Activated naive CD4-positive, alpha-beta T cell treated with anti-CD3 and anti-CD28 coated beads for 36 hours (primary cell): ENCODE data around the gene SULT1B1. TPM values are rescaled to one million over a fixed set of nuclear protein-coding genes. Genes with fewer than 3 reads are reported as not detected.
A peak's percentile ranks its signal among the peaks of the same experiment; 100 is the strongest.

ENCODE experiments used
- CTCF ChIA-PET: fragments of 350-600 bp; sonication (Branson Sonifier 250); formaldehyde crosslinking; loops from one replicate; lab custom pipeline; 2021; ENCODE audit warnings: antibody characterized with exemption; lab: Charles Lee
- DNase-seq: peaks from one replicate; pipeline ENCODE4 v3.0.0-alpha.2; 2020
- H3K27ac Mint-ChIP-seq: one replicate; pipeline ENCODE4 v1.8.0; 2021; ENCODE audit warnings: mild to moderate bottlenecking, mixed read lengths
- H3K27me3 Mint-ChIP-seq: one replicate; pipeline ENCODE4 v1.8.0; 2021; ENCODE audit warnings: low read depth, mixed read lengths
- H3K36me3 Mint-ChIP-seq: one replicate; pipeline ENCODE4 v1.8.0; 2021; ENCODE audit warnings: low read depth, mixed read lengths
- H3K4me1 Mint-ChIP-seq: one replicate; pipeline ENCODE4 v1.8.0; 2021; ENCODE audit warnings: low read depth, mixed read lengths
- H3K4me3 Mint-ChIP-seq: one replicate; pipeline ENCODE4 v1.8.0; 2021; ENCODE audit warnings: mild to moderate bottlenecking, moderate library complexity, mixed read lengths
- H3K9me3 Mint-ChIP-seq: one replicate; pipeline ENCODE4 v1.8.0; 2021; ENCODE audit warnings: mixed read lengths
- intact Hi-C: fragments of 100-400 bp; cut with micrococcal nuclease; formaldehyde crosslinking; loops from one replicate; pipeline ENCODE4 v1.15.1; 2023
- total RNA-seq, 2 experiments: library from RNA; stranded (reverse); gene quantifications; one replicate each; pipeline ENCODE4 v1.2.3, GENCODE V29; 2021

SULT1B1 gene
- 1 to 10 TPM; 4.3 to 5.4 TPM for total RNA-seq

DNA sequence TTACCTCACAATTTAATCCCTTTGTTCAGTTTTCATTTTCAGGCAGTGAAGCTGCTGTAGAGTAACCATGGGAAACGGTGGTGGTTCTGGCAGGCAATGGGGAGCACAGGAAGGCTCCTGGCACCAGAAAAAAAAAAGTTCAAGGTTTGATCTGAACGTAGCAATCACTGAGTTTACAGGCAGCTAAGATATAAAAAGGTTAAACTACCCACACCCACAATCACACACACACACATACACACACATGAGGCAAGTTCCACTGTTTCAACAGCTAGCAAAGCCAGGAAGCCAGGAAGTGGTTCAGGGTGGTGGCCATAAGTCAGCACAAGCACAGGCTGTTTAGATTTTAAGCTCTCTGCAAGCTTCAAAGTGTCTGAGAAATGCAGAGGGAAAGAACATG lies at the start of gene SULT1B1:
Gene SULT1B1 (minus strand): TSS at position 166 of the 400 bp plus-strand sequence. CDS start 5,403 bp downstream, outside the sequence.
- intact Hi-C loops = loop anchor here (1.0 to 10.0 kb wide), 8 partner anchors 8 to 1516 kb away; partner anchors contain the start of genes TMPRSS11B, TMPRSS11E and UTP3

DNA sequence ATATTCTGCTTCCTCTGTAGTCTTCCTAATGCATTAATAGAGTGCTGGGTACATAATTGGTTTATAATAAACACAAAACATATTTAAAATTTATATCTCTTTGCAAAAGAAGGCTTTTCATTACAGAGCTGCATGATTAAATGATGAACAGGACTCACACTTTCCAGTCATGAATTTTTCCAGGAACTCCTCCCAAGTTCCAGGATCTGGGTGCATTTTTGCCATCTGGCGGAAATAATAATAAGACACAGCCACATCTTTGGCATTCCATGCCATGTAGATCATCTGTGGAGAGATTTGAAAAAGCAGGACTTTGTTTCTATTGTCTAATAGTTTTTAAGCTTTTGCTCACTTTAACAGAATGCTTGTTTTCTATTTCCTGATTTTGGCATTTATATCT lies 40.2 kb upstream of the SULT1B1 start:
- H3K36me3 Mint-ChIP-seq = no peaks in the 10 kb centered on the region
- H3K4me1 Mint-ChIP-seq = no peaks in the 10 kb centered on the region
- intact Hi-C loops = no loop called here
- CTCF ChIA-PET = no interaction called here
- H3K4me3 Mint-ChIP-seq = no peak overlapping the region
- no peak for DNase-seq
- H3K27ac Mint-ChIP-seq = no peak overlapping the region
- no peaks in the 10 kb centered on the region for H3K9me3 Mint-ChIP-seq
- no peaks in the 10 kb centered on the region for H3K27me3 Mint-ChIP-seq

More for the DNA sequence above, at the start of gene SULT1B1:
- no peaks in the 10 kb centered on the region for H3K9me3 Mint-ChIP-seq
- H3K4me1 Mint-ChIP-seq = peaks cover 56% of the 10 kb centered on the region
- H3K36me3 Mint-ChIP-seq = no peaks in the 10 kb centered on the region
- peak within 1 kb of the TSS; percentile 79 for H3K4me3 Mint-ChIP-seq
- H3K27ac Mint-ChIP-seq = peak within 1 kb of the TSS; percentile 98
- H3K27me3 Mint-ChIP-seq = no peaks in the 10 kb centered on the region
- DNase-seq = peak; percentile 79
- CTCF ChIA-PET = interaction anchor here (0.6 to 0.7 kb wide), 4 partner anchors 58 to 1292 kb away, joined by 3 to 12 read pairs (median 4); no protein-coding TSS in a partner anchor

DNA sequence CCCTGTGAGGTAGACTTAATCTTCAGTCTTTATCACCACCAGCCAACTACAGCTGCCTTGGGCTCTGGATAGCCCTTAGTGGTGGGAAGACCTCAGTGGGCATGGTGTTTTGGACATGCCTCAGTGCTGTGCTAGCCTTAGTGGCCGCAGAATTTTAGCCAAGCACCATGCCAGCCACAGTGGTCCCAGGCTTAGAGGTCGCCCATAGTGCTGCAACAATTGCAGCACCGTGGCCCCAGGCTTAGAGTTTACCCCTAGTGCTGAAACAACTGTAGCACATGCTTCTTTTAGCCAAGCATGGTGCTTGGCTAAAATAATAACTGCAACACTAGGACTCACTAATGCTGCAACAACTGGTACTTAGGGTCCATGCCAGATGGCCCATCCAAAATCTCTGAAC lies 38.9 kb upstream of the SULT1B1 start:
- CTCF ChIA-PET = no interaction called here

DNA sequence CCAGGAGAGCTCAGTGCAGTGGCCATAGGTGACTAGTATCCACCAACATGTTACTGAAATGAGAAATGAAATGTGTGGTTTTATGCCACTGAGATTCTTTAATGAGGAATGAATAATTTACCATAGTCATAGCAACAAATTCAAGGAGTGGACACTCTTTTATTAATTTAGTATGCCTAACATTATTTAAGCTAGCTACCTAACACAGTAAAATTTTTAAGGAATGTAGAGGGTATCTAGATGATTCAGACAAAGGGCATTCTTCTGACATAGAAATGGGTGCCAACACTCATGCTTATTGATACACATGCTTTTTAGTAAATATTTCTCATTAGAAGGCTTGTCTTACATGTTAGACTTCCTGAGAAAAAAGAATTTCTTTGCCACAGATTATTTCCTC lies 33.3 kb upstream of the SULT1B1 start:
- Mint-ChIP-seq H3K27ac (no peak overlapping the region), H3K4me1 (no peaks in the 10 kb centered on the region), H3K9me3 (no peaks in the 10 kb centered on the region), H3K4me3 (no peak overlapping the region), H3K27me3 (no peaks in the 10 kb centered on the region), H3K36me3 (no peaks in the 10 kb centered on the region)
- CTCF ChIA-PET = no interaction called here
- intact Hi-C loops = no loop called here
- DNase-seq = no peak

More for the DNA sequence above, 38.9 kb upstream of the SULT1B1 start:
- H3K4me3 Mint-ChIP-seq = no peak overlapping the region
- intact Hi-C loops = no loop called here
- H3K36me3 Mint-ChIP-seq = no peaks in the 10 kb centered on the region
- no peaks in the 10 kb centered on the region for H3K27me3 Mint-ChIP-seq
- H3K27ac Mint-ChIP-seq = no peak overlapping the region
- no peaks in the 10 kb centered on the region for H3K9me3 Mint-ChIP-seq
- H3K4me1 Mint-ChIP-seq = no peaks in the 10 kb centered on the region
- no peak for DNase-seq

DNA sequence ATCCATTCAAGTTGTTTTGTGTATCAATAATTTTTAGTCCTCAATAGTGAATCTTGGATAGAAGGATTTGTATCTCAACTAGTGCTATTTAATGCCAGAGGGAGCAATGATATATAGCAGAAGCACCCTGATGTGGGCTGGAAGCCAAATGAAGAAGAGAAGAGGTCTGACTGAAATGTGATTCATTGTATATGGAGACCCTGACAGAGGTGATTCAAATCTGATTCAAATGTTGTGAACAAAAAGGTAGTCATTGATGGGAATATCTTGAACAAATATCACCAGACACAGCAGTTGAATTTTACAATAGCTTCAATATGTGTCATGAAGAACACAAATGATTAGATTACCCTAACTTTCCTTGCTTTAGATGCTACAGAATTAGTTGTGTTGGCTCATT lies 27.5 kb upstream of the SULT1B1 start:
- DNase-seq = no peak
- Mint-ChIP-seq H3K27ac (no peak overlapping the region), H3K9me3 (peaks cover 4% of the 10 kb centered on the region), H3K36me3 (no peaks in the 10 kb centered on the region), H3K27me3 (no peaks in the 10 kb centered on the region), H3K4me1 (no peaks in the 10 kb centered on the region), H3K4me3 (no peak overlapping the region)
- intact Hi-C loops = no loop called here
- CTCF ChIA-PET = no interaction called here

DNA sequence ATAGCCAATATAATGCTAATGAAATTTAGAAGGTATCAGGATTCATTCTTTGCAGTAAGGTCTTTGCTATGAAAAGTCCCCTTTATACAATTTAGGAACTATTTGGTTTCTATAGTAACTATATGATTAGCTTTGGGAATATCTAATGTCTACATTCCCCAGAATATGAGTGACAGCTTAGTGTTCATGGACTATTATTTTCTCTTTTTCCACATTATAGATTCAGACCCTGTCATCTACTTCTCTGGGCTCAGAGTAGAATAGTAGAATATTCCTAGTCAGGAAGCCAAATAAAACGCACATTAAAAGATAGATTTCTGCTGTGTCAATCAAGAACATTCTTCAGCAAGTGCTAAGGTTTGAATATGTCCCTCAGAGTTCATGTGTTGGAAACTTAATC lies 26.1 kb upstream of the SULT1B1 start:
- H3K27me3 Mint-ChIP-seq = no peaks in the 10 kb centered on the region
- H3K4me1 Mint-ChIP-seq = no peaks in the 10 kb centered on the region
- CTCF ChIA-PET = no interaction called here
- no peak overlapping the region for H3K4me3 Mint-ChIP-seq
- H3K9me3 Mint-ChIP-seq = peaks cover 4% of the 10 kb centered on the region
- no peak overlapping the region for H3K27ac Mint-ChIP-seq
- peaks cover 1% of the 10 kb centered on the region for H3K36me3 Mint-ChIP-seq
- intact Hi-C loops = no loop called here
- DNase-seq = no peak

DNA sequence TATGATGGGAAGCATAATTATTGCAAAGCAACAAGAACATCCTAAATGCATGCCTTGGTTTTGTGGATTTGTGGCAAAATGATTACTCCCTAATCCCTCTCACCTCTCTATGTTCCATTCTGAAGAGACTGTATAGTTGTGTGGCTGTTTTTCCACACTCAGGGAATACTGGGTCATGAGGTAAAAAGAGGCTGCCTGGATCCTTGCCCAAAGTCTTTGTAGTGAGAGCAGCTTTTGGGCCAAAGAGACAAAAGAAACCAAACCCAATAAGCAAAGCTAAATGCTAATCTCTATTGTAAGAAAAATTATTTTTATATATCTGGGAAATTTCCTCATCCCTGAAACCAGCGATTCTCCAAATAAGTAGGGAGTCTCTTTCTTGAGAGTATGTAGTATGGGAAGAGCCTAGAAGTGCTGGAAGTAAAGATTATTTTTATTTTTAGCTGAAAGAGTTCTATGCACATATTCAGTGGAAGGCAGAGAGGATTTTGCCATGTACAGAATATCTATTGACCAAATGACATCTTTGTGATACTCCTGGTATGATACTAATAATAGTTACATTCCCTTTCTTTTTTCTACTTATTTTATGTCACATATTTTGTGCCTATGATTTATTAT lies 24.9 kb upstream of the SULT1B1 start:
- no peak overlapping the region for H3K27ac Mint-ChIP-seq
- H3K27me3 Mint-ChIP-seq = no peaks in the 10 kb centered on the region
- no peaks in the 10 kb centered on the region for H3K4me1 Mint-ChIP-seq
- no peak for DNase-seq
- CTCF ChIA-PET = interaction anchor here (0.6 to 1.2 kb wide), 2 partner anchors 49 to 96 kb away, joined by 3 read pairs; no protein-coding TSS in a partner anchor
- intact Hi-C loops = no loop called here
- peaks cover 1% of the 10 kb centered on the region for H3K36me3 Mint-ChIP-seq
- no peak overlapping the region for H3K4me3 Mint-ChIP-seq
- peaks cover 4% of the 10 kb centered on the region for H3K9me3 Mint-ChIP-seq

DNA sequence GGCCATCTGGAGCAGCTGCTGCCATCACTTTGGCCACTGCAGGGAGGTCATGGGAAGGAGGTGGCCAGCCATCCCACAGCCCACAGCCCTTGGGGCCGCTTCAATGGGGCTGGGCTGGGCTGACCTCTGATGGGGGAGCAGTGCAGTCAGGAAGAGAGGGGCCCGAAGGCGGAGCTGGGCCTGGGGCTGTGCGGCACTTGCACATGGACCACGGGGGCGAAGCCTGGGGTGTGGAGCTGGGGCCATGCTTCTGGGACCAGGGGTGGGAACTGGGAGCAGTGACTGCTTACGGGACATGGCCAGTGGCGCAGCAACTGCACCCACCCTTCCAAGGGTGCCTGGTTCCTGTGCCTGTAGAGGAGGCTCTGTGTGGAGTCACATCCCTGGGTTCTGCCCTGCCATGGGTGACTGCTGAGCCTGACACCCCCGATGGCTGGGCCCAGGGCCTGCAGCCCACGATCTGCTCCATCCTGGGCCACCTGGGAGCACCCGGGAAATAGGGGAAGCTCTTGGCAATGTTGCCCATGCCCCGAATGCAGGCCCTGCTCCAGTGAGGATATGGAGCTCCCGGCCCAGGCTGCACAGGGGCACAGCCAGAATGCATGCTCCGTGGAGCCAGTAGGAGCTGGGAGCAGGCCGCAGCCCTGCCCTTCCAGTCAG lies 22.4 kb upstream of the SULT1B1 start:
- no peaks in the 10 kb centered on the region for H3K27me3 Mint-ChIP-seq
- H3K4me1 Mint-ChIP-seq = no peaks in the 10 kb centered on the region
- peaks cover 1% of the 10 kb centered on the region for H3K36me3 Mint-ChIP-seq
- H3K27ac Mint-ChIP-seq = no peak overlapping the region
- peaks cover 4% of the 10 kb centered on the region for H3K9me3 Mint-ChIP-seq
- CTCF ChIA-PET = no interaction called here
- no peak for DNase-seq
- intact Hi-C loops = no loop called here
- H3K4me3 Mint-ChIP-seq = no peak overlapping the region

DNA sequence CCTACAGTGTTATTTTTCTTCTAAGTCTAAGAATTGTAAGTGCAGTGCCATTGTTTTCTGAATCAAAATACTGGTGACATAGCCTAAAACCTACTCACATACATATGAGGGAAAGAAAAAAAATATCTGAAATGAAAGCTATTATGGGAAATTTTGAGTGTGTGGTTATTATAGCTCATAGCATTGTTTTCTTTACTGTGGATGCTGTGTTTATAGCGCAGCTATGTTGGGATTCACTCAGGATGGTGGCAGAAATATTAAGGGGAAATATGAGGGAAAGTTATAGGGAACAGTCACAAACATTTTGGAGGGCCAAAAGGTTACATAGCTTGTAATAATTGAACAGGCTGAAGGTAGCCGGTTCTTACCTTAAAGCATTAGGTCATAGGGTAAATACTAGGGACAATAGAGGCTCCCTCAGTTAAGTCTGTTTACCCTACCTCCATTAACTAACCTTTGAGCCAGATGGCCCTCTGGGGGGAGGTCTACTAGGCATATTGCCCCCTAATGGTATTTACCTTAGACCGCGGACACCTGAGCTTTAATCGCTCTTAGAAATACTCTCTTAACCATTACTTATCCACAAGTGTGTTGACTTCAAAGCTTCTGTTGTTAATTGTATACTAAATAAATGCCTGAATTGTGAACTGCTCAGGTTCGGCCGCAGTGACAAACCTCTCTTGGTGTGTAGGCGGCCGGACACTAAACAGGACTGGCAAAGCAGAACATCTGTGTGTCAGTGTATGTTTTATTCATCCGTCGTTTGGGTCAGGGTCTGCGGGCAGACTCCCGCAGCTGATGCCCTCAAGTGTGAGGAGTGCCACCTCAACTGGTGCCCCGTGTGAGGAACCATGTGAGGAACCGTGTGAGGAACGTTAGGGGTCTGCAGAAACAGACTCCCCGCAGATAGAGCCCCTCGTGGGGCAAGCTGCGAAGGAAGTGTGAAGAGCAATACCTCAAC lies 21.3 kb upstream of the SULT1B1 start:
- H3K9me3 Mint-ChIP-seq = peaks cover 4% of the 10 kb centered on the region
- H3K27ac Mint-ChIP-seq = no peak overlapping the region
- CTCF ChIA-PET = no interaction called here
- no peaks in the 10 kb centered on the region for H3K4me1 Mint-ChIP-seq
- no peak for DNase-seq
- peaks cover 1% of the 10 kb centered on the region for H3K36me3 Mint-ChIP-seq
- intact Hi-C loops = no loop called here
- no peak overlapping the region for H3K4me3 Mint-ChIP-seq
- H3K27me3 Mint-ChIP-seq = no peaks in the 10 kb centered on the region

DNA sequence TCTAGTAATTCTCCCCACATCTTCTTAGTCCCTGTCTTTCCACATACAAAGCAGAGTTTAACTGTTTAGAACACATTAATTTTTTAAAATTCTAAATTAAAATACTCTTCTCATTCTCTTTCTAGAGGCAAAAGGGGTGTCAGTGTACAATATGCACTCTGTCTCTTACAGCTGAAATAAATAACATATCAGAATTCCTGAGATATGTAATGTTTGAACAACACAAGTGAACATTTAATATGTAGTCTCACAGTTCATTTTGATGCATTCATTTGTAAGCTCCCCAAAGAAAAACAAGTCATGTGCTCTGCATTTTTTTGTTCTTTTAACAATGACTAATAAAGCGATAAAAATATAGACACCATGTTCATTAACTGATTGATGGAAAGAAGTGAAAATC lies 19.7 kb upstream of the SULT1B1 start:
- Mint-ChIP-seq H3K27me3 (no peaks in the 10 kb centered on the region), H3K4me3 (no peak overlapping the region), H3K27ac (no peak overlapping the region), H3K9me3 (peaks cover 4% of the 10 kb centered on the region), H3K36me3 (peaks cover 1% of the 10 kb centered on the region), H3K4me1 (no peaks in the 10 kb centered on the region)
- DNase-seq = no peak
- CTCF ChIA-PET = no interaction called here
- intact Hi-C loops = no loop called here

DNA sequence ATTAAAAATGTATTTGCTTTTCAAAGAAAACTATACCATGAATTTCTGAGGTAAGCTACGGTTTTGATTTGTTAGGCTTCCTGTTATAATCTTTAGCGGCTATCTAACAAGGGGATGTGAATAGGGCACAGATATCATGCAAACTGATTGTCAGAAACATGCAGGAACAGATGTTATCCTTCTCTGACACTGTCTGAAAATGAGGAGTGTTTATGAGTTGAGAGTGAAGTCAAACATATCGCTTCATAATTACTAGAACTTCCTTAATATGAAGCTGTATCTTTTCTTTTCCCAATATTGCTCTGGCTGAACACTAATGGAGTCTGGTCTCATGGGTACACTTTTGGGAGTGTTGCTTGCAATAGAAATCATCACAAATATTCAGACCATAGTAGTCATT lies 16.3 kb upstream of the SULT1B1 start:
- CTCF ChIA-PET = interaction anchor here (0.7 to 1.0 kb wide), 2 partner anchors 54 to 105 kb away, joined by 3 read pairs; no protein-coding TSS in a partner anchor
- H3K36me3 Mint-ChIP-seq = no peaks in the 10 kb centered on the region
- no peaks in the 10 kb centered on the region for H3K9me3 Mint-ChIP-seq
- no peaks in the 10 kb centered on the region for H3K4me1 Mint-ChIP-seq
- no peak overlapping the region for H3K27ac Mint-ChIP-seq
- intact Hi-C loops = no loop called here
- no peak overlapping the region for H3K4me3 Mint-ChIP-seq
- no peaks in the 10 kb centered on the region for H3K27me3 Mint-ChIP-seq
- DNase-seq = no peak

DNA sequence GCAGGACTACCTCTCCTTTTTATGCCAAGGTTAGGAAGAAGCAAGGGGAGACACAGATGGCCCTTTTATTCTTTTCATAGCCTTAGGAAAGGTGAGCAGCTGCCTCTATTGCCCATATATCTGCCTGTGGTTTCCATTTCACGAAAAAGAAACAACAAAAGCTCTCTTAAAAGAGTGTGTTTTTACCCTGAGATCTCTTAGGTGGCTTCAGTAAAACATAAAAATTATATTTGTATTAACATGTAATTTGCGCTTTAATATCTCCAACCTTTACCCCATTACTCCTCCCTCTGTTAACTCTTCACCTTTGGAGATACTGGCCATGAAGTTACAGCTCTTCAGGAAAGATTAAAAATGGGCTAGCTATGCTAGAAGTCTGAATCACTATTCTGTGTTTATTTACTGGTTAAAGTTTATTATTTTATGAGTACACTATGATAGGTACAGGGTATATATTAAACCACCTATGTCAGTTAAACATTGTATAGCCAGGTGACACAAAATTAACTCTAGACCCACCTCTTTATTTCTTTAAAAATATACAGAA lies 15.0 kb upstream of the SULT1B1 start:
- Mint-ChIP-seq H3K36me3 (no peaks in the 10 kb centered on the region), H3K4me1 (peaks cover 2% of the 10 kb centered on the region), H3K9me3 (no peaks in the 10 kb centered on the region), H3K27me3 (no peaks in the 10 kb centered on the region), H3K4me3 (no peak overlapping the region), H3K27ac (no peak overlapping the region)
- intact Hi-C loops = no loop called here
- no peak for DNase-seq
- CTCF ChIA-PET = no interaction called here
